Activated T-cell treated with anti-CD3 and anti-CD28 coated beads, Interleukin-2, amount 50 U/mL, for 24 hours (primary cell): ENCODE measurements around the gene EGFLAM.

ENCODE experiments used
- DNase-seq: peaks from one replicate; pipeline ENCODE4 v3.0.0-alpha.2; 2020
- H3K27ac Mint-ChIP-seq: 2 replicates; pipeline ENCODE4 v1.8.0; 2020; ENCODE audit warnings: mild to moderate bottlenecking, mixed read lengths
- H3K27me3 Mint-ChIP-seq: 2 replicates; pipeline ENCODE4 v1.8.0; 2020; ENCODE audit warnings: mixed read lengths
- H3K36me3 Mint-ChIP-seq: 2 replicates; pipeline ENCODE4 v1.8.0; 2020; ENCODE audit warnings: low read depth, mixed read lengths
- H3K4me1 Mint-ChIP-seq: 2 replicates; pipeline ENCODE4 v1.8.0; 2020; ENCODE audit warnings: low read depth, mixed read lengths
- H3K4me3 Mint-ChIP-seq: 2 replicates; pipeline ENCODE4 v1.8.0; 2020; ENCODE audit warnings: mild to moderate bottlenecking, moderate library complexity, mixed read lengths
- H3K9me3 Mint-ChIP-seq: 2 replicates; pipeline ENCODE4 v1.8.0; 2020; ENCODE audit warnings: mixed read lengths

The EGFLAM gene

GRCh38 chr5:38258319-38259061 lies at the start of gene EGFLAM:
TSS of gene EGFLAM (plus strand) at chr5:38258559. CDS start at chr5:38258755, 196 bp downstream.
- Mint-ChIP-seq H3K36me3 (no peaks in the 10 kb centered on the region), H3K9me3 (peaks cover 5% of the 10 kb centered on the region), H3K27me3 (peaks cover 83% of the 10 kb centered on the region), H3K4me1 (peaks cover 9% of the 10 kb centered on the region), H3K27ac (no peak within 1 kb of the TSS), H3K4me3 (peak within 1 kb of the TSS; percentile 57)
- DNase-seq, result peak; percentile 32

- Mint-ChIP-seq H3K9me3 (peaks cover 6% of the 10 kb centered on the region), H3K4me3 (no peak overlapping the region), H3K36me3 (no peaks in the 10 kb centered on the region), H3K27me3 (peaks cover 8% of the 10 kb centered on the region), H3K27ac (no peak overlapping the region), H3K4me1 (no peaks in the 10 kb centered on the region)
- DNase-seq, result no peak
Observed at GRCh38 chr5:38208782-38209378, 49.5 kb upstream of the EGFLAM start.

GRCh38 chr5:38210676-38211353 lies 47.5 kb upstream of the EGFLAM start:
- Mint-ChIP-seq H3K27ac (no peak overlapping the region), H3K27me3 (peaks cover 7% of the 10 kb centered on the region)

GRCh38 chr5:38211354-38211710 lies 47.0 kb upstream of the EGFLAM start:
- no peak for DNase-seq
- H3K9me3 Mint-ChIP-seq, result peaks cover 6% of the 10 kb centered on the region
- no peak overlapping the region for H3K27ac Mint-ChIP-seq
- no peak overlapping the region for H3K4me3 Mint-ChIP-seq
- H3K27me3 Mint-ChIP-seq, result peaks cover 10% of the 10 kb centered on the region
- H3K4me1 Mint-ChIP-seq, result no peaks in the 10 kb centered on the region
- H3K36me3 Mint-ChIP-seq, result no peaks in the 10 kb centered on the region

More at GRCh38 chr5:38210676-38211353, 47.5 kb upstream of the EGFLAM start:
- DNase-seq, result no peak
- Mint-ChIP-seq H3K4me1 (no peaks in the 10 kb centered on the region), H3K9me3 (peaks cover 6% of the 10 kb centered on the region), H3K4me3 (no peak overlapping the region), H3K36me3 (no peaks in the 10 kb centered on the region)

GRCh38 chr5:38212307-38212706 lies 46.1 kb upstream of the EGFLAM start:
- DNase-seq, result no peak
- H3K4me3 Mint-ChIP-seq, result no peak overlapping the region
- no peaks in the 10 kb centered on the region for H3K36me3 Mint-ChIP-seq

GRCh38 chr5:38226091-38226490 lies 32.3 kb upstream of the EGFLAM start:
- Mint-ChIP-seq H3K4me3 (no peak overlapping the region), H3K36me3 (no peaks in the 10 kb centered on the region), H3K27me3 (peaks cover 8% of the 10 kb centered on the region), H3K9me3 (no peaks in the 10 kb centered on the region), H3K27ac (no peak overlapping the region), H3K4me1 (no peaks in the 10 kb centered on the region)
- DNase-seq, result no peak

More at GRCh38 chr5:38212307-38212706, 46.1 kb upstream of the EGFLAM start:
- no peak overlapping the region for H3K27ac Mint-ChIP-seq
- H3K4me1 Mint-ChIP-seq, result no peaks in the 10 kb centered on the region
- peaks cover 10% of the 10 kb centered on the region for H3K27me3 Mint-ChIP-seq
- peaks cover 6% of the 10 kb centered on the region for H3K9me3 Mint-ChIP-seq

- H3K27ac Mint-ChIP-seq, result no peak overlapping the region
- H3K36me3 Mint-ChIP-seq, result no peaks in the 10 kb centered on the region
- no peak for DNase-seq
Observed at GRCh38 chr5:38228914-38229313, 29.4 kb upstream of the EGFLAM start.

GRCh38 chr5:38234737-38235136 lies 23.6 kb upstream of the EGFLAM start:
- Mint-ChIP-seq H3K4me1 (no peaks in the 10 kb centered on the region), H3K4me3 (no peak overlapping the region), H3K36me3 (no peaks in the 10 kb centered on the region), H3K27me3 (peaks cover 6% of the 10 kb centered on the region), H3K27ac (no peak overlapping the region), H3K9me3 (peaks cover 12% of the 10 kb centered on the region)
- DNase-seq, result no peak

More at GRCh38 chr5:38228914-38229313, 29.4 kb upstream of the EGFLAM start:
- Mint-ChIP-seq H3K4me3 (no peak overlapping the region), H3K4me1 (no peaks in the 10 kb centered on the region), H3K9me3 (peaks cover under 1% of the 10 kb centered on the region), H3K27me3 (peaks cover 8% of the 10 kb centered on the region)

GRCh38 chr5:38237681-38238080 lies 20.7 kb upstream of the EGFLAM start:
- H3K4me3 Mint-ChIP-seq, result no peak overlapping the region
- no peak for DNase-seq
- H3K27ac Mint-ChIP-seq, result no peak overlapping the region
- H3K36me3 Mint-ChIP-seq, result no peaks in the 10 kb centered on the region
- H3K9me3 Mint-ChIP-seq, result peaks cover 12% of the 10 kb centered on the region
- H3K4me1 Mint-ChIP-seq, result no peaks in the 10 kb centered on the region
- peaks cover 23% of the 10 kb centered on the region for H3K27me3 Mint-ChIP-seq

GRCh38 chr5:38240212-38240611 lies 18.1 kb upstream of the EGFLAM start:
- H3K4me1 Mint-ChIP-seq, result no peaks in the 10 kb centered on the region
- no peak overlapping the region for H3K27ac Mint-ChIP-seq
- peaks cover 23% of the 10 kb centered on the region for H3K27me3 Mint-ChIP-seq
- no peak overlapping the region for H3K4me3 Mint-ChIP-seq
- DNase-seq, result no peak
- no peaks in the 10 kb centered on the region for H3K36me3 Mint-ChIP-seq
- H3K9me3 Mint-ChIP-seq, result peaks cover 5% of the 10 kb centered on the region

- DNase-seq, result no peak
- Mint-ChIP-seq H3K36me3 (no peaks in the 10 kb centered on the region), H3K27me3 (peaks cover 23% of the 10 kb centered on the region), H3K4me3 (no peak overlapping the region), H3K27ac (no peak overlapping the region), H3K9me3 (no peaks in the 10 kb centered on the region), H3K4me1 (no peaks in the 10 kb centered on the region)
Observed at GRCh38 chr5:38241655-38242054, 16.7 kb upstream of the EGFLAM start.

GRCh38 chr5:38245307-38245706 lies 13.1 kb upstream of the EGFLAM start:
- Mint-ChIP-seq H3K9me3 (no peaks in the 10 kb centered on the region), H3K4me3 (no peak overlapping the region), H3K27ac (no peak overlapping the region), H3K36me3 (no peaks in the 10 kb centered on the region), H3K27me3 (peaks cover 19% of the 10 kb centered on the region), H3K4me1 (no peaks in the 10 kb centered on the region)
- DNase-seq, result no peak

- Mint-ChIP-seq H3K9me3 (peaks cover 7% of the 10 kb centered on the region), H3K27me3 (peaks cover 26% of the 10 kb centered on the region), H3K4me3 (no peak overlapping the region), H3K4me1 (no peaks in the 10 kb centered on the region), H3K27ac (no peak overlapping the region), H3K36me3 (no peaks in the 10 kb centered on the region)
- DNase-seq, result no peak
Observed at GRCh38 chr5:38249301-38249700, 9.1 kb upstream of the EGFLAM start.

- H3K27me3 Mint-ChIP-seq, result peaks cover 29% of the 10 kb centered on the region
- peaks cover 7% of the 10 kb centered on the region for H3K9me3 Mint-ChIP-seq
- no peak overlapping the region for H3K27ac Mint-ChIP-seq
- H3K4me3 Mint-ChIP-seq, result no peak overlapping the region
- H3K36me3 Mint-ChIP-seq, result no peaks in the 10 kb centered on the region
- H3K4me1 Mint-ChIP-seq, result no peaks in the 10 kb centered on the region
- DNase-seq, result no peak
Observed at GRCh38 chr5:38249812-38250211, 8.5 kb upstream of the EGFLAM start.
